ENCODE data around the gene ORAI3.
A peak's percentile ranks its signal among the peaks of the same experiment; 100 is the strongest.

ORAI3 gene

DNA sequence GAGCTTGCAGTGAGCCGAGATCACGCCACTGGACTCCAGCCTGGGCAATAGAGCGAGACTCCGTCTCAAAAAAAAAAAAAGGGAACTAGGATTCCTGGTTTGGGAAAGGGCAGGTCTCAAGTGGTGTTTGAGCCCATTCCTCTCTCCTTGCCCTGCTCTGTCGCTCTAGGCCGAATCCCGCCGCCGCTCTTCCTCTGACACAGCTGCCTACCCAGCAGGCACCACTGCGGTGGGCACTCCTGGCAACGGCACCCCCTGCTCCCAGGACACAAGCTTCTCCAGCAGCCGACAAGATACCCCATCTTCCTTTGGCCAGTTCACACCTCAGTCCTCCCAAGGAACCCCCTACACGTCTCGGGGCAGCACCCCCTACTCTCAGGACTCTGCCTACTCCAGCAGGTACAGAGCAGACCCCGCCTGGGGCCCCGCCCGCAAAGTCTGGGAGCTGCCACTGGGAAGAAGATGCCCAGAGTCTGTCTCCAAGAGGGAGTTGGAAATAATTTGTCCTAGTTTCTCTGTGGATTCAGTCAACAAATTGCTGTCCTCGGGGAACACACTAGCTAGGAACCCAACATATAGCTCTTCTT, 15.2 kb downstream of the ORAI3 start:
- Histone ChIP-seq H3K27me3 (ENCODE audit: insufficient read depth, low read length, poor library complexity) (no peaks in the 10 kb centered on the region), H3K9ac (ENCODE audit: low read depth, low read length) (no peak overlapping the region), H3K27ac (ENCODE audit: low read length) (no peak overlapping the region), H3K9me3 (ENCODE audit: insufficient read depth, low read length, severe bottlenecking) (no peaks in the 10 kb centered on the region), H4K20me1 (ENCODE audit: insufficient read depth, low read length) (peaks cover 40% of the 10 kb centered on the region), H3K4me3 (ENCODE audit: low read depth in 1 of 2, low read length in 2 of 2) (no peak overlapping the region), H3K79me2 (ENCODE audit: insufficient read depth, low read length) (peaks cover 20% of the 10 kb centered on the region), H3K4me2 (ENCODE audit: insufficient read depth, low read length) (no peak overlapping the region), H2AFZ (ENCODE audit: low read depth, low read length) (no peak overlapping the region), H3K36me3 (ENCODE audit: insufficient read depth, low read length) (peaks cover 94% of the 10 kb centered on the region), H3K4me1 (ENCODE audit: insufficient read depth, low read length) (peaks cover 18% of the 10 kb centered on the region)
- DNase-seq, result no peak
- TF ChIP-seq EZH2 (IDR thresholded peaks at IDR 0.05; ENCODE audit: borderline replicate concordance, low read depth, low read length, severe bottlenecking), result no peak
- no peak for ATAC-seq (ENCODE audit: insufficient read depth, low read depth)

DNA sequence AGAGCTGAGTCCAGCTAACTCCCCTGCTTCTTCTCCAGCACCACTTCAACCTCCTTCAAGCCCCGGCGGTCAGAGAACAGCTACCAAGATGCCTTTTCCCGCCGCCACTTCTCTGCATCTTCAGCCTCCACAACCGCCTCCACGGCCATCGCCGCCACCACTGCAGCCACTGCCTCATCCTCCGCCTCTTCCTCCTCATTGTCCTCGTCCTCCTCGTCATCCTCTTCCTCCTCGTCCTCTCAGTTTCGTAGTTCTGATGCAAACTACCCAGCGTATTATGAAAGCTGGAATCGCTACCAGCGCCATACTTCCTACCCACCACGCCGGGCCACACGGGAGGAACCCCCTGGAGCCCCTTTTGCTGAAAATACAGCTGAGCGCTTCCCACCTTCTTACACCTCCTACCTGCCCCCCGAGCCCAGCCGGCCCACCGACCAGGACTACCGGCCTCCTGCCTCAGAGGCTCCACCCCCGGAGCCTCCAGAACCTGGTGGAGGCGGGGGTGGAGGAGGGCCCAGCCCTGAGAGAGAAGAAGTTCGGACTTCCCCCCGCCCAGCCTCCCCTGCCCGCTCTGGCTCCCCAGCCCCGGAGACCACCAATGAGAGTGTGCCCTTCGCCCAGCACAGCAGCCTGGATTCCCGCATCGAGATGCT, 15.8 kb downstream of the ORAI3 start:
- Histone ChIP-seq H3K4me1 (ENCODE audit: insufficient read depth, low read length) (peaks cover 11% of the 10 kb centered on the region; the same call in 1 of the 2 replicates), H3K4me3 (ENCODE audit: low read depth in 1 of 2, low read length in 2 of 2) (no peak overlapping the region), H3K36me3 (ENCODE audit: insufficient read depth, low read length) (peaks cover 94% of the 10 kb centered on the region), H3K27me3 (ENCODE audit: insufficient read depth, low read length, poor library complexity) (no peaks in the 10 kb centered on the region), H2AFZ (ENCODE audit: low read depth, low read length) (no peak overlapping the region), H3K9me3 (ENCODE audit: insufficient read depth, low read length, severe bottlenecking) (no peaks in the 10 kb centered on the region), H3K4me2 (ENCODE audit: insufficient read depth, low read length) (no peak overlapping the region), H3K9ac (ENCODE audit: low read depth, low read length) (no peak overlapping the region), H4K20me1 (ENCODE audit: insufficient read depth, low read length) (peaks cover 36% of the 10 kb centered on the region), H3K27ac (ENCODE audit: low read length) (no peak overlapping the region), H3K79me2 (ENCODE audit: insufficient read depth, low read length) (peaks cover 13% of the 10 kb centered on the region)
- DNase-seq (no peak), ATAC-seq (ENCODE audit: insufficient read depth, low read depth) (no peak)
- TF ChIP-seq, protein P1, sequence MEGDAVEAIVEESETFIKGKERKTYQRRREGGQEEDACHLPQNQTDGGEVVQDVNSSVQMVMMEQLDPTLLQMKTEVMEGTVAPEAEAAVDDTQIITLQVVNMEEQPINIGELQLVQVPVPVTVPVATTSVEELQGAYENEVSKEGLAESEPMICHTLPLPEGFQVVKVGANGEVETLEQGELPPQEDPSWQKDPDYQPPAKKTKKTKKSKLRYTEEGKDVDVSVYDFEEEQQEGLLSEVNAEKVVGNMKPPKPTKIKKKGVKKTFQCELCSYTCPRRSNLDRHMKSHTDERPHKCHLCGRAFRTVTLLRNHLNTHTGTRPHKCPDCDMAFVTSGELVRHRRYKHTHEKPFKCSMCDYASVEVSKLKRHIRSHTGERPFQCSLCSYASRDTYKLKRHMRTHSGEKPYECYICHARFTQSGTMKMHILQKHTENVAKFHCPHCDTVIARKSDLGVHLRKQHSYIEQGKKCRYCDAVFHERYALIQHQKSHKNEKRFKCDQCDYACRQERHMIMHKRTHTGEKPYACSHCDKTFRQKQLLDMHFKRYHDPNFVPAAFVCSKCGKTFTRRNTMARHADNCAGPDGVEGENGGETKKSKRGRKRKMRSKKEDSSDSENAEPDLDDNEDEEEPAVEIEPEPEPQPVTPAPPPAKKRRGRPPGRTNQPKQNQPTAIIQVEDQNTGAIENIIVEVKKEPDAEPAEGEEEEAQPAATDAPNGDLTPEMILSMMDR (IDR thresholded peaks at IDR 0.05; ENCODE audit: borderline replicate concordance, extremely low read depth, low read length, poor library complexity, severe bottlenecking), result no peak
- TF ChIP-seq EZH2 (IDR thresholded peaks at IDR 0.05; ENCODE audit: borderline replicate concordance, low read depth, low read length, severe bottlenecking), result no peak

DNA sequence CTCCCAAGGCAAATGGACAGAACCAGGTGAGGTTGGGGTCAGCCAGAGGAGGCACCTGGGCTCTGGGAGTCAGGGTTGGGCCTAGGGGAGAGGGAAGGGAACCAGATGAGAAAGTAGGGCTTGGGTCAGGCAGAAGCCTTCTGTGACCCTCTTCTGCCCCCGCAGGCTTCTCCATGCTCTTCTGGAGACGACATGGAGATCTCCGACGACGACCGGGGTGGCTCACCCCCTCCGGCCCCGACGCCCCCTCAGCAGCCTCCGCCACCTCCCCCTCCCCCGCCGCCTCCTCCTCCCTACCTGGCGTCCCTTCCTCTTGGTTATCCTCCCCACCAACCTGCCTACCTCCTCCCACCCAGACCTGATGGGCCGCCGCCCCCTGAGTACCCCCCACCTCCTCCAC, 16.6 kb downstream of the ORAI3 start:
- TF ChIP-seq, protein P1 (IDR thresholded peaks at IDR 0.05; ENCODE audit: borderline replicate concordance, extremely low read depth, low read length, poor library complexity, severe bottlenecking), result no peak
- no peak for TF ChIP-seq EZH2 (IDR thresholded peaks at IDR 0.05; ENCODE audit: borderline replicate concordance, low read depth, low read length, severe bottlenecking)
- no peaks in the 10 kb centered on the region for H3K9me3 ChIP-seq (ENCODE audit: insufficient read depth, low read length, severe bottlenecking)
- no peak for DNase-seq
- H4K20me1 ChIP-seq (ENCODE audit: insufficient read depth, low read length), result peaks cover 31% of the 10 kb centered on the region
- no peaks in the 10 kb centered on the region for H3K27me3 ChIP-seq (ENCODE audit: insufficient read depth, low read length, poor library complexity)
- H3K4me1 ChIP-seq (ENCODE audit: insufficient read depth, low read length), result peaks cover 4% of the 10 kb centered on the region; the same call in 1 of the 2 replicates
- peak; percentile 29; the same call in 1 of the 3 replicates for ATAC-seq (ENCODE audit: insufficient read depth, low read depth)
- no peak overlapping the region for H3K4me2 ChIP-seq (ENCODE audit: insufficient read depth, low read length)
- H2AFZ ChIP-seq (ENCODE audit: low read depth, low read length), result no peak overlapping the region
- no peak overlapping the region for H3K27ac ChIP-seq (ENCODE audit: low read length)
- peaks cover 92% of the 10 kb centered on the region for H3K36me3 ChIP-seq (ENCODE audit: insufficient read depth, low read length)
- peaks cover 6% of the 10 kb centered on the region for H3K79me2 ChIP-seq (ENCODE audit: insufficient read depth, low read length)
- H3K9ac ChIP-seq (ENCODE audit: low read depth, low read length), result no peak overlapping the region
- no peak overlapping the region for H3K4me3 ChIP-seq (ENCODE audit: low read depth in 1 of 2, low read length in 2 of 2)

DNA sequence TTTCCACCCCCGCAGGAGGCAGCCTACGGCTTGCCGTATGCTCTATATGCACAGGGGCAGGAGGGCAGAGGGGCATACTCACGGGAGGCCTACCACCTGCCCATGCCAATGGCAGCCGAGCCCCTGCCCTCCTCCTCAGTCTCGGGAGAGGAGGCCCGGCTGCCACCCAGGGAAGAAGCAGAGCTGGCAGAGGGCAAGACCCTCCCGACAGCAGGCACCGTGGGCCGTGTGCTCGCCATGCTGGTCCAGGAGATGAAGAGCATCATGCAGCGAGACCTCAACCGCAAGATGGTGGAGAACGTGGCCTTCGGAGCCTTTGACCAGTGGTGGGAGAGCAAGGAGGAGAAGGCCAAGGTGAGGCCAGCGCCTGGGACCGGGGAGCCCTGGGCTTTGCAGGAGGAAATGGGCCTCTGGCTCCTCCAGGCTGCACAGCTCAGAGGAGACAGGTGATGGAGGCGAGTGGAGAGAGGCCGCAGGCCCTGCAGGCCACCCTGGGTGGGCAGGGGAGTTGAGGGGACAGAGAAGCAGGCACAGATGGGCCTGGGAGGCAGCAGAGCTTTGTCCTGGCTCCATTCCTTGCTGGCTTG, 17.3 kb downstream of the ORAI3 start:
- peaks cover 3% of the 10 kb centered on the region; the same call in 1 of the 2 replicates for H3K4me1 ChIP-seq (ENCODE audit: insufficient read depth, low read length)
- H3K9ac ChIP-seq (ENCODE audit: low read depth, low read length), result no peak overlapping the region
- no peak overlapping the region for H3K27ac ChIP-seq (ENCODE audit: low read length)
- no peak overlapping the region for H3K4me3 ChIP-seq (ENCODE audit: low read depth in 1 of 2, low read length in 2 of 2)
- TF ChIP-seq, protein P1 (IDR thresholded peaks at IDR 0.05; ENCODE audit: borderline replicate concordance, extremely low read depth, low read length, poor library complexity, severe bottlenecking), result no peak
- TF ChIP-seq EZH2 (IDR thresholded peaks at IDR 0.05; ENCODE audit: borderline replicate concordance, low read depth, low read length, severe bottlenecking), result no peak
- H3K4me2 ChIP-seq (ENCODE audit: insufficient read depth, low read length), result no peak overlapping the region
- 0 out of 2 replicates have a peak, but pooled peaks cover 5% of the 10 kb centered on the region for H3K79me2 ChIP-seq (ENCODE audit: insufficient read depth, low read length)
- H2AFZ ChIP-seq (ENCODE audit: low read depth, low read length), result no peak overlapping the region
- peak; percentile 15; the same call in 2 of the 3 replicates for ATAC-seq (ENCODE audit: insufficient read depth, low read depth)
- H3K27me3 ChIP-seq (ENCODE audit: insufficient read depth, low read length, poor library complexity), result no peaks in the 10 kb centered on the region
- no peaks in the 10 kb centered on the region for H3K9me3 ChIP-seq (ENCODE audit: insufficient read depth, low read length, severe bottlenecking)
- H3K36me3 ChIP-seq (ENCODE audit: insufficient read depth, low read length), result peaks cover 92% of the 10 kb centered on the region
- no peak for DNase-seq
- H4K20me1 ChIP-seq (ENCODE audit: insufficient read depth, low read length), result peaks cover 29% of the 10 kb centered on the region
